HG03342 (cell line): Measurements from ENCODE around the gene ZNF385A.

Experiments
- ATAC-seq: cut with Tn5 transposase; IDR thresholded peaks from one replicate; pipeline ENCODE4 v1.9.1; 2021; ENCODE audit warnings: mild to moderate bottlenecking, moderate library complexity; ENCODE audit not compliant: unreplicated experiment

Gene ZNF385A

DNA sequence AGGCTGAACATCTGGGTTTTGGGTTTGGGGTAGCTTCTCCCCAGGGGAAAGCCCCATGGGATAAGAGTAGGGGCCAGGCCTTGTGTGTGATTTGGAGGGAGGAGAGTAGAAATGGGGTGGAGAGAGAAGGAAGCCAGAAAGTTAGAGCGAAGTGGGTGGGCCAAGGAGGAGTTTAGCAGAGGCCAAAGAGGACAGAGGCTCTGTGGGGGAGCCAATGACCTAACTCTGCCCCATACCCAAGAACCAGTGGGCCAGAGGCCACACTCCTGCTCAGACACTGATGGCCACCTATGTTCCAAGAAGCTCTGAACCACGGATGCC, 9.3 kb downstream of the ZNF385A start:
- ATAC-seq: no peak

DNA sequence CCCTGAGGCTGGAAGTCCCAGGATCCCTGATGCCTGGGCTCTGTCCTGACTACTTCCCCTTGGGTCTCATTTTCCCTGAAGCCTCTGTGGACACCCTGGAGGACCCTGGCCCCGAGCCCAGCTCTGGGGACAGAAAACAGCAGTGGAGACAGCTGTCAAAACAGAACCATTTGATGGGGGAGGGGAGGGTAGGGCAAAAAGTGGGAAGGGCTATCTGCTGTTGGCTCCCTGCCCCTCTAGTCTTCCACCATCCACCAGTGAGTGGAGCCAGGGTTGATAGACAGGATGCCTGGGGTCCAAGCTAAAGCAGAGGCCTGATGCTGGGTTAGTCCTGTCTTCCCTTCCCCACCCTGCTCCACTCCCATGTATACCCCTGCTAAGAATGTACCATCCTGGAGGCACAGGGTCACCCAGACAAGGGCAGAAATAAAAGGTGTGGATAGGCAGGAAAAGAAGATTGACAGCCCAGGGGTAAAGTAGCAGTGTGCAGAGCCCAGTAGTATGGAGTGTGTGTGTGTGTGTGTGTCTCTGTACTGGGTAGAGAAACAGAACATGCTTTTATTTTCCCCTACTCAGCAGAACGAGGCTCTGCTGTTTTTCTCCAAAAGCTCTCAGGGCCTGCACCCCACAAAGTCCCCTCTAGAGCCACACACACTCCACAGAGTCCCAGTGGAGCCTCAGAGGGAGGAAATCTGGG, 9.8 kb downstream of the ZNF385A start:
- ATAC-seq: no peak

DNA sequence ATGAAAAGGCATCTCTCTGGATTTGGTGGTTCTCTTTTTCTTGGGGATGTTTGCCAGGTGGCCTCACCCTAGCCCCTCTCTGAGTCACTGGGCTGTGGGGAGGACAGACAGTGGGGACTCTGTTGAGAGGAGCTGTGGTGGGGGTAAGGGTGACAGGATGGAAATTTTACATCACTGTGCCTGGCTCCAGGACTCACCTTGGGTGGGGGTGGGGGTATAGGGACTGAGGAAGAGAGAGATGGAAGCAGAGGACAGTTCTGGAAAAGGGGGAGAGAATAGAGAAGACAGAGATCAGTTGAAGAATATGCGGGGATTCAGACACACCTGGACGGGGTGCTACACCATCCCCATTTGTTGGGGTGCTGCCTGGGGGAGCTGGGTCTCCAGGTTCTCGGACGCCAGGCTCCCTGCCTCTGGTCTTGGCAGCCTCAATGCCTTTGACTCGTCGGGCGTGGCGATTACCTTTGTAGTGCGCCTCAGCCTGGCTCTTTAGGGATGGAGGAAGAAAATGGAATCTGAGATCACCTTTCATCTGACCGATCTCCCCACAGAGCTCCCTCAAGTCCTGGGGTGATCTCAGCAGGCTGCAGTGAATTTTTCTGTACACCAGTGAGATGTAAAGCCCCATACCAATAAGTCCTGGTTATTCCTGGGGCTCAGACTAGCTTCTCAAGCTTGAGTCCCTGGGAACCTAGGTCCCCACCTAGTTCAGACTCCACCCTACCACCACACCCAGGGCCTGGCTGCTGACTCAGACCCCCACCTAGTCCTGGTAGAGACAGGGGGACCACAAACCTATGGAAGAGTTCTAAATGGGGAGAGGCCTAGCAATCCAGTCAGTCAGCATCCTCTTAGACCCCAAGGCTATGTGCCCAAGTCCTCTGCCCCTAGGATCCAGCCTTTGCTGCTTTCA, 10.6 kb downstream of the ZNF385A start:
- no peak for ATAC-seq

DNA sequence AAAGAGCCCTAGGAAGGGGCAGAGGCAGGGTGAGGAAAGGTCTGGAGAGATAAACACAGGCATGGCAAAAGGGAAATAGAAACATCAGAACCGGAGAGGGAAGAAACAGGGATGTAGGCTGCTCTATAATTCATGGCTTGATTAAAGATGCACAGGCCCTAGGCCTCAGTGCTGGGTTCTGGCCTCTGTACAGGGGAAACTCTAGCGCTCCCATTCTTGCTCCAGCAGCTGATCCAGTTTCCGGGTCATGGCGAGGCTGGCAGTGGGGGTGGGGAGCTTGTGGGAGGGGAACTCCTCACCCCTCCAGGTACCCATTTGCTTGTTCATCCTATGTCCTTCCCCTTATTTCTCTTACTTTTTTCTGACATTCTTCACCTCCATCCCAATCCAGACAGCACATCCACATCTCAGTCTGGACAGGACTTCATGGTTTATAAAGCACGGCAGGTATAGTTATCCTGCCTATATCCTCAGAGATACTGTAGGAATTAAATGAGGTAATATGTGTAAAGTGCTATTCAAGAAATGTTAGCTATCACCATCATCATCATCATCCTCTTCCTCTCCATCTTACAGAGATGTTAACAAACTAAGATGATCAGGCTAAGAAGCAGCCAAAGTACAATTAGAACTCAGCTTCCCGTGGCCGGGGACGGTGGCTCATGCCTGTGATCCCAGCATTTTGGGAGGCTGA, 12.3 kb downstream of the ZNF385A start:
- ATAC-seq: no peak

DNA sequence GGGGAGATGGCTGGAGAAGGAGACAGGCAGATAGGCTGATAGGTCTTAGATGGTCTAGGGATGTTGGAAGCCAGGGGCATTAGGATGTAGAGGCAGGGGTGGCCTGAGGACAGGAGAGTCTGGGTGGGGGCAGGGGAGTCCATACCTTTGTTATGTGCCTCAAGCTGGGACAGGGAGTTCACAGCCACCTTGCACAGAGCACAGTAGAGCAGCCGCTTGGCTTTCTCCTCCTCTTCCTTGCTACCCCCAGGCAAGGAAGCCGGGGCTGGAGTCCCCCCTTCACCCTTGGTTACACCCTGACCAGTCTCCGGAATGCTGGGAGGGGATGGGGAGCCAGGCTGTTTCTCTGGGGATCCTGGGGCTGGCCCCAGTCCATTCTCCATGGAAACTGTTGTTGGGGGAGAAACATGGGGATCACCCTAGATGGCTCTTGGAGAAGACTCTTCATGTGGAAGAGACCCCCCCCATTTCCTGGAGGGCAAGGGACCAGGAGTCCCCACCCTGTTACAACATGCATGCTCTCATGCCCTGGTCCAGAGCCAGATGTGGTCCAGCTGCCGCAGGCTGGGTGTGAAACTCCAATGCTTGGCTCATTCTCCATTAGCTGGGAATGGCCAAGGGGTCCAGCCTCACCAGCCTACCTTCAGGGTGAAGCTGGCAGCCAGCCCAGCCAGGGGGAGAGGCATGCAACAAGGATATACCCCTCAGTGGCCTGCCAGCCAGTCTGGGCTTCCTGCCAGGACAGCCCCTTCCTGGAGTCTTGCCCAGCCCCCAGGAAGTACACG, 13.0 kb downstream of the ZNF385A start:
- no peak for ATAC-seq

DNA sequence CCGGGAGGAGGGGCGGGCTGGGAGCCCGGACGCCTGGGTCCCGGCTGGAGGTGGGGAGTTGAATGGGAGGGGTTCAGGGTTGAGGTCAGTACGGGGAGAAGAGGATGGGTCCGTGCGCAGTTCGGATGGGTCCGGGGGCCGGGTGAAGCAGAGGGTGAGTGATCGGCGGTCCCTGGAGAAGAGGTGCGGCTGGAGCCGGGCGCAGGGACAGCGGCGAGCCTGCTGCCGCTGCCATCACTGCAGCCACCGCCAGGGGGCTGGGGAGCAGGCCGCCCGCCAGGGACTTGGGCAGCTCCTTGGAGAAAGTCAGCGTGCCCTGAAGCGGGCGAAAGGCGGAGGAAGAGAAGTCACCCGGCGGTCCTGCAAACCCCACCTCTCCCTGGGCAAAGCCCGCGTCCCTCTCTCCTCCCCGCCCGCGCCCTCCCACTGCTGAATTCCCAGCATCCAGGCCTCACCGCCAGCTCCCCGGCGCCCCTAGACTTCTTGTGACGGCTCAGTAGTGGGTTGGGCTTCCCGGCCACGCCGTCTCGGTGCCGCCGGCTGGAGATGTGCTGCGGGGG, 14.3 kb downstream of the ZNF385A start:
- no peak for ATAC-seq

DNA sequence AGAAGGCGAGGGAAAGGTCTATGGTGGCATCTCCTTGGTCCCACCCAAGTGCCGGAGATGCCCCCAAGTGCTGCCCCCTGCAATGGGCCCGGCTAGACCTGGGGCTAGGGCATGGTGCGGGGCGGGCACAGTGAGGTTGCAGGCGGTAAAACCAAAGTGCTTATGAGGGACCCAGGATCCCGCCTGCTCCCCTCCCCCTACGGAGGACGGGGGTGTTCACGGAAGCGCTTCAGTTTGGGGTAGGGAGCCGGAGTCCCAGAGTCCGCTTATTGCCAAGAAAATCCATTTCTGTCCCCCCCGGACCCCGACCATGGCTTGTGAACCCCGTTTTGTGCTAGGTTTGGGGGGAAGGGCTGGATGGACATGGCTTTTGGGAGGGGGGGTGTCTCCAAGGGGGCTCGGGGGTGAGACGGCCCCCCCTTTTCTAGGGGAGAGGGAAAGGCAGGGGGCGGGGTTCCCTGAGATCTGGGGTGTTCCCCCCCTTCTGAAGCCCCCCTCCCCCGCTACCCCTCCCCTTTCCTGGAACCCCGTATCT, 14.9 kb downstream of the ZNF385A start:
- ATAC-seq: no peak

DNA sequence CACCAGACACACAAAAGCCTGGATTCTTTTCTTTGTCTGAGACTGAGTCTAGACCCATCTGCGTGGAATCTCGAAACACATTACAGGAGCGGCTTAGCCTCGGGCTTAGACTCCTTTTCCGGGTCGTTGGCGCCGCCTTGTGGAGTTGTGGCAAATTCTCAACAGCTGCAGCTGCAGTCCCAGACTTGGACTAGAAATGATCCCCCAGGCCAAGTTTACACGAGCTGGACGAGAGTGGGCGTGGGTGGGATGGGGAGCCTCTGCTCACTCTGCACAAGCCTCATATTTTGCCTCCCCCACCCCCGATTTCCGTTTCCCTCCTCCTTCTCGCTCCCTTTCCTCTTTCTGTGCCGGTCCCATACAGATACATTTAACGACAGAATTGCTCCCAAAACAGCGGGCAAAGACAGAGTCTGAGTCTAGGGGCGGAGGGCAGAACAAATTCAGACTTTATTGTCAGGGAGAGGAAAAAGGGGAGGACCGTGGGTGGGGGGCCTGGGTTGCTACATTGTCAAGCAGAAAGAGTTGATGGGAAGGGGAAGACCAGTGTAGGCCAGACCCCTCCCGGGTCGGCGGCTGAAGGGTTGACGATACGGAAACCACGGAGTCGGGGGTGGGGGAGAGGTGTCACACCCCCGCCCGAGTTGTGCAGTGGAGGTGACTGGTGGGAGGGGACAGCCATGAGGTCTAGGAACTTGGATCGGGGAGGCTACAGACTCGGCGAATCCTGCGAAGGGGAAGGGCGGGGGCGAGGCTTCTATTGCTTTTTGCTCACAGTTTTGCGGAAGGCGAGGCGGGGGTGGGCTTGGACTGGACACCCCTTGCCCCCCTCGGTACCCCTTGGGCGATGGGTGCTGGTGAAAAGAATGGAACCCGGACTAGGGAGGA, 15.6 kb downstream of the ZNF385A start:
- ATAC-seq: peak; percentile 61

DNA sequence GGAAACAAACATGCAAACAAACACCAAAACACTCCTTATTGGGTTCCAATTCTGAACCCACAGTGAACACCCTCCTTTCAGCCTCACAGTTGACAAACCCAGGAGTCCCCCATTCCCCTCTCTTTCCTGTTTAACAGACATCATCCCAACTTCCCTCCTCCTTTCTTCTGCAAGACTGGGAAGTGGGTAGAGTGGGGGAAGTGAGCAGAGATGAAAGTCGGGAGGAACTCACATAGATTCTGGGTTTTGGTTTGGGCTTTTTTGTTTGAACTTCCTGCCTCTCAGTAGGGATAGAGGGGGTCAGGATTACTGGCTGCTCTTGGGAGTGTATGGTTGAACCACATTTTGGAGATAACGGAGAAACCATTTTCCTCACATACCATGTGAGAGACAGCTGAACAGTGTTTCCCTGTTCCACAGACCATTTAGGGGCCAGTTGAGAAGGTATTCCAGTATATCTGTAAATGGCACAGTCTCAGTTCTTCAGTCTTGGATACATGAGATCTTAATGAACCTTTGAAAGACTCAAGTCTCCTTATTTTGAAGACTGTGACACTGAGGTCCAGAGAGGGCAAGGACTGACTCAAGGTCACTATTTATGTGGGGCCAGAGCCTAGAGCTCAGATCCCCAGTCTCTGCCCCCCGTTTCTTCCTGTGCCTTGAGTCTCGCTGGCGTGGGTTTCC, 16.4 kb downstream of the ZNF385A start:
- ATAC-seq: peak; percentile 11

DNA sequence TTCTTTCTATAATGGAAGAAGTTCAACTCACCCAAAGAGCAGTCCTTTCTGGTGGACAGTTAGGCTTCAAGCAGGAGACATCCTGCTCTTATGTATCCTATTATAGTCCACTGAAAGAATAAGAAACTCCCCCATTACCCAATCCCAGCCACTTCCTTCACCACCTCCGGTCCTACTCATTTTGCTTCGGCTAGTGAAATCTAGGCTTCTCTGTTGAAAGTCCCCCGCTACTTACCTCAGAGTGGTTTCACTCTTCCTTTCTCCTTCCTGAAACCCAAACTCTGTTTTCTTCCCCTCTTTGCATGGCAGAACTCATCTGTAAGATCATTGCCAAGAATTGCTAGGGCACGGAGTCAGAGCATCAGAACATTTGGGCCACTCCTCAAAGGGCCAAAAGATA, 20.1 kb downstream of the ZNF385A start, which contains the start of gene GPR84:
Gene GPR84 (minus strand): TSS at position 74 of the 400 bp plus-strand sequence. CDS start 635 bp downstream, outside the sequence.
- ATAC-seq: no peak

DNA sequence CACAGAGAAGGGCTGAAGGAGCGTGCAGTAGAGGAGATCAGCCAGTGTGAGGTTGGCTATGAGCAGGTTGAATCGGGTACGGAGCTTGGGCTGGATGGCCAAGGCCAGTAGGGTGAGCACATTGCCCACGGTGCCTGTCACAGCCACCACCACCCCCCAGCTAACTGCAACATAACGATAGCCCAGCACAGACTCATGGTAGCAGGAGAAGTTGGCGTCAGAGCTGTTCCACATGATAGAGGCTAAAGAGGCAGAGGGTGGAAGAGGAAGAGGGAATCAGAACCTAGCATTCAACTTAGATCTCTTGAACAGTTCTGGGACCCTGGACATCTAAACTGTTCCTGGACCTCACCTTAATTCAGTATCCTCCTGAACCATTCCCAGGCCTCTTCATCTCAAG, 20.9 kb downstream of the ZNF385A start:
- ATAC-seq: no peak

DNA sequence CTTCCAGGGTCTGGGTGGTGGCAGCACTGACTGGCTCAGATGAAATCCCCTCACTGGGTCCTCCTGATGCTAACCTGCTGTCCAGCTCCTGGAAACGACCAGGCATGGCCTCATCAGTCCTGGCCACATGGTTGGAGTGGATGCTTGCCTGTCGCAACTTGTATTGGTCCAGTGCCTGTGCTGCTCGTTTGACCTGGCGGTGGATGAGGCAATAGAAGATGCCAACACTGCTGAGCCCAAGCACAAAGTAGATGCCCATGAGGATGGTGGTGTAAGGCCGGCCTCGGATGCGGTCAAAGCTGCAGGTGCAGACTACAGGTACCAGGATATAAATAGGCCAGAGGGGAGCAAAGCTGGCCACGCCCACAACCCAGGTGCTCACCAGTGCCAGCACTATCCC, 21.5 kb downstream of the ZNF385A start:
- ATAC-seq: no peak

DNA sequence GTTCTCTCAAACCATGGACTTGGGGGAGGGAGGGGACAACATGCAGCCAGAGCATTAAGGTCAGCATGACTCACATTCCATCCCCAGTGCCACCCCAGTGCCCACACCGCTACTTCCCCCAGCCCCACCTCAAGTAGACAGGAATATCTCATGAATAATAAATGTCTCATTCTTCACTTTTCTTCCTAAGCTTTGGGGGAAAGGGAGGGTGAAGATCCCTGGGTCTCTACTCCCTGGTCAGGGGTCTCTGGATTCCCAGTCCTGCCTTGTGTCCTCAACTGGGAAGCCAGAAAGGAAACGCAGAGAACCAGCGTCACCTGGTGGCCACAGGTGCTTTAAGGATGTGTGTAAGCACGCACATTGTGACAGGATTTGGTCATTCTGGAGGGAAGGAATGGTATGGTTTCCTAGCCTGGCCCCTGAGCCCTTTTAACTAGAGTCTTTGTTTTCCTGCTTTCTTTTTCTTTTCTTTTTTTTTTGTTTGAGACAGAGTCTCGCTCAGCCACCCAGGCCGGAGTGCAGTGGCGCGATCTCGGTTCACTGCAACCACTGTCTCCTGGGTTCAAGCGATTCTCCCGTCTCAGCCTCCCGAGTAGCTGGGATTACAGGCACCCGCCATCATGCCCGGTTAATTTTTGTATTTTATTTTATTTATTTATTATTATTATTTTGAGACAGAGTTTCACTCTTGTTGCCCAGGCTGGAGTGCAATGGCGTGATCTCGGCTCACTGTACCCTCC, 23.6 kb downstream of the ZNF385A start:
- ATAC-seq: no peak

DNA sequence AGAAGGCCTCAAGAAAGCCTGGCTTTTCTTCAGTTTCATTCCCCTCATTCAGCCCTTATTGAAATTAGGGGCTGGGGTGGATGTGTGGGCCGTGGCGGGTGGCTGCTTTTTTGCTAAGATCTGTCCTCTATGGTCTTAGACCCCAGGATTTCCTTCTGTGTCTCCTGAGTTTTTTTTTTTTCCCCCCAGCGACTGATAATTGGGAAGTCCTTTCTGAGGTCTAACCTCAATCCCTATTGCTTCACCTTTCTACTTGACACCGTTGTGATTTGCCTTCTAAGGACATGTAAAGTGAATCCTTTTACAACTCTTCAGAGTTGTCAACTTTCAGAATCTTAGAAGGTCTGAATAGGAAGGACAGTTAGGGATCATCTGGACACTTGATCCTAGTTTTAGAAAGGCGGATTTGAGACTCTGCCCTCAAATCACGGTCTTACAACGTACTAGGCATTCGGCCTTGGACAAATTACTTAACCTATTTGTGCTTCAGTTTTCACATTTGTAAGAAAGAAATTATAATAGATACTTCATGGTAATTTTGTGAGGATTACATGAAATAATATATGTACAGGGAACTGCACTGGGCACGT, 24.7 kb downstream of the ZNF385A start:
- no peak for ATAC-seq

DNA sequence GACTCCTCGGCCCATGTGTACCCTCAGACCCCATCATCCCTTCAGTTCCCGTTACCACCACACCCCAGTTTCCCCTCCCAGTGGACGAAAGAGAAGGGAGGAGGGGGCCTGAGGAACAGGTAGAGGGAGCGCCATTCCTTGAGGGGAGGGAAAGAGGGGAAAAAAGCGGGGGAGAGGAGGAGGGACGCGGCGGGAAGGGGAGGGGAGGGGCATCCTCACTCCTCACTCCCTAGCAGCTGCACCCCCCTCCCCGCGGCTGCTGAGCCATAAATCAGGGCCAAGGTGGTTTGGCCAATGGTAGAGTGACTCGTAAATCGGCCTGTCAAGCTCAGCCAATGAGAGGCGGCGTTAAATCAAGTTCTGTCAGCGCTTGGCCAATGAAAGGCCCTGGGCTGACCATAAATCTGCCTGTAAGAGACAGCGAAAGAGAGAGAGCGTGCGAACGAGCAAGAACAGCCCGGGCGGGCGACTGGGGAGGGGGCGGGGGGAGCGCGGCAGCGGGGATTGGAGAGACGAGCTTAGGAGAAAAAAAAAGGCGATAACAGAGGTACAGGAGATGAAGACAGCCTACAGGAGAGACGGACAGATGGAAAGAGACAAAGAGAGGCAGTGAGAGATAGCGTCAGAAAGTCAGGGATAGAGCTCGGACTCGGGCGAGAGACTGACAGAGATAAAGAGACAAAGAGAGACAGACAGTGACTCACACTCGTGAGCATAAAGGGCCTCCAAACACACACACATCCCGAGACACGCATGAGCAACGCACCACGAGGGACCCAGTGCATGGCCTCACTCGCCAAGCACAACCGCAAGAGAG, 25.4 kb downstream of the ZNF385A start:
- peak; percentile 97 for ATAC-seq

DNA sequence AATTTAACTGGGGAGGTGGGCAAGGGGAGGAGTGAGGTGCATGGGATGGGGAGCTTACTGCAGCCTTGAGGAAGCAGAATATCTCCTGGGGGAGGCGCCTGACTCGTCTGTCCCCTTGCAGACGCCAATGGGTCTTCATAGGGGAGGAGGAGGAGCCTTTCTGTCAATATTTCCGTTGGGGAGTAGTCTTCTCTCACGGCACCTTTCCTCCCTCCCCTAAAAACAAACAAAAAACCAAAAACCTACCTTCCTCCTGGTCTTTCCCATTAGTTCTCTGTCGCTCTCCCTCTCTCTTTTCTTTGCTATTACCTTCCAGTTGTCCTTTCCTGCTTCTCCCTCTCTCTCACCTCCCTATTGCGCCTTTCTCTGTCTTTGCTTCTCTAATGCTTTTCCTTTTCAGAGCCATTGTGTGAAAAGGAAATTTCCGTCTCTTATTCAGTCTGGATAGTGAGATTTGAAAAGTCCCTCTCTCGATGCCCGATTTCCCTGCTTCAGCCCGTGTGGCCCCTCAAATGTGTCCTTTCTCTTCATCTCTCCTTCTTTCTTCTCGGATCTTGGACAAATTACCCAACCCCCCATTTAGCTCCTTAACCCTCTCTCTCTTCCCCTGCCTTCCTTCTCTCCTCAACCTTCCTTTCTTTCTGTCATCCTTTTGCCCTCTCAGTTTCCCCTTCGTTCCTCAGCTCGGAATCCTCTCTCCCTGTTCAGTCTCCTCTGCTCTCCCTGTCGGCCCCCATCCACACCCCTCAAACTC, 26.2 kb downstream of the ZNF385A start:
- peak; percentile 27 for ATAC-seq
